HL-60 (cell line): ENCODE measurements around the gene TATDN2.

Experiments used
- DNase-seq, 2 experiments: peaks; one replicate each; pipeline ENCODE4 v3.0.0-alpha.2; 2010 to 2020; ENCODE audit warnings: low read depth in 1 of 2, low spot score in 1 of 2
- H3K27ac ChIP-seq: fragments of 250-450 bp; sonication (Bioruptor Pico); replicated peaks from 2 replicates; pipeline ENCODE4 v1.5.1; 2020; ENCODE audit warnings: mild to moderate bottlenecking, moderate library complexity
- H3K27me3 ChIP-seq: fragments of 250-450 bp; sonication (Bioruptor Pico); 2 replicates; pipeline ENCODE4 v1.5.1; 2021; ENCODE audit warnings: mild to moderate bottlenecking, moderate library complexity; ENCODE audit not compliant: insufficient read depth, poor library complexity, severe bottlenecking
- H3K4me3 ChIP-seq: replicated peaks from 2 replicates; pipeline ENCODE4 v1.5.1; 2011; ENCODE audit warnings: mild to moderate bottlenecking, control low read depth, low read length; ENCODE audit not compliant: insufficient read depth
- GABPA ChIP-seq: IDR thresholded peaks from 2 replicates; pipeline ENCODE4 v1.6.1; 2012; ENCODE audit warnings: low read depth
- POLR2AphosphoS5 ChIP-seq: IDR thresholded peaks from 2 replicates; pipeline ENCODE4 v1.6.1; 2012; ENCODE audit warnings: low read depth
- SPI1 ChIP-seq: IDR thresholded peaks from 2 replicates; pipeline ENCODE4 v1.6.1; 2012; ENCODE audit warnings: low read depth, mild to moderate bottlenecking, borderline replicate concordance
- TF ChIP-seq, protein P1 (sequence below): IDR thresholded peaks from 2 replicates; pipeline ENCODE4 v1.6.1; 2012; ENCODE audit warnings: low read depth; ENCODE audit not compliant: insufficient replicate concordance
- TF ChIP-seq, protein P2 (sequence below): IDR thresholded peaks from one replicate; pipeline ENCODE4 v1.5.1; 2011; ENCODE audit warnings: low read length, control low read depth, inconsistent platforms; ENCODE audit not compliant: insufficient read depth

TATDN2 gene

DNA sequence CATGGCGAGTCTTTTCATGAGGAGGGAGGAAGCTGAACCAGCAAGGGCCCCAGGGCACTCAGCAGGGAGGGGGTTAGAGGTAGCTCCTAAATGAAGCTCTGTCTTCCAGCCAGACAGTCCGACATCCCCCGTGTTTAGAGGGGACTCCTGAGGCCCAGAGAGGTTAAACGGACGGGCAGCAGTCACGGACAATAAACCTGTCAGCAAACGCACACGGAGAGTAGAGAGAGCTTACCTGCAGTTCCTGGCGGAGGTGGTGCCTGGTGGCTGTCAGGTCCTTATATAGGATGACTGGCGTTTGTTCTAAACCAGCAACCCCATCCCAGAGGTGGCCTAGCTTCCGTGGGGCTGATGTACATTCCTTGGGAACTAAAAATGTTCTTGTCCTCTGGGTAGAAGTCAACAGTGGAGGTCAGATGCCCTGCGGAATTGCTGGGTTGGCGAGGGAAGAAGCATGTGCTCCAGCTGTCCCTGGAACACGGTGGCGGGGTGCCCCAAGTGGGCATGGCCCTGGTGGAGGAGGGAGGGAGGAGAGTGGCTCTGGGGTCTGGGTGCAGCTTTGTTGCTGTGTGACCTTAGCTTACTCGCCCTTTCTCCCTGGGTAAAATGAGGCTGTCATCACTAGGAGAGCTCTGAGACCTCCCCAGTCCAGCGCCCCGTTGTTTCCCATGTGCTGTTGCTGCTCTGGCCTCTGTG, 42.4 kb downstream of the TATDN2 start:
- DNase-seq: no peak
- H3K27ac ChIP-seq: no peak overlapping the region
- TF ChIP-seq SPI1 (no peak), GABPA (no peak), POLR2AphosphoS5 (no peak)
- TF ChIP-seq, protein P1, sequence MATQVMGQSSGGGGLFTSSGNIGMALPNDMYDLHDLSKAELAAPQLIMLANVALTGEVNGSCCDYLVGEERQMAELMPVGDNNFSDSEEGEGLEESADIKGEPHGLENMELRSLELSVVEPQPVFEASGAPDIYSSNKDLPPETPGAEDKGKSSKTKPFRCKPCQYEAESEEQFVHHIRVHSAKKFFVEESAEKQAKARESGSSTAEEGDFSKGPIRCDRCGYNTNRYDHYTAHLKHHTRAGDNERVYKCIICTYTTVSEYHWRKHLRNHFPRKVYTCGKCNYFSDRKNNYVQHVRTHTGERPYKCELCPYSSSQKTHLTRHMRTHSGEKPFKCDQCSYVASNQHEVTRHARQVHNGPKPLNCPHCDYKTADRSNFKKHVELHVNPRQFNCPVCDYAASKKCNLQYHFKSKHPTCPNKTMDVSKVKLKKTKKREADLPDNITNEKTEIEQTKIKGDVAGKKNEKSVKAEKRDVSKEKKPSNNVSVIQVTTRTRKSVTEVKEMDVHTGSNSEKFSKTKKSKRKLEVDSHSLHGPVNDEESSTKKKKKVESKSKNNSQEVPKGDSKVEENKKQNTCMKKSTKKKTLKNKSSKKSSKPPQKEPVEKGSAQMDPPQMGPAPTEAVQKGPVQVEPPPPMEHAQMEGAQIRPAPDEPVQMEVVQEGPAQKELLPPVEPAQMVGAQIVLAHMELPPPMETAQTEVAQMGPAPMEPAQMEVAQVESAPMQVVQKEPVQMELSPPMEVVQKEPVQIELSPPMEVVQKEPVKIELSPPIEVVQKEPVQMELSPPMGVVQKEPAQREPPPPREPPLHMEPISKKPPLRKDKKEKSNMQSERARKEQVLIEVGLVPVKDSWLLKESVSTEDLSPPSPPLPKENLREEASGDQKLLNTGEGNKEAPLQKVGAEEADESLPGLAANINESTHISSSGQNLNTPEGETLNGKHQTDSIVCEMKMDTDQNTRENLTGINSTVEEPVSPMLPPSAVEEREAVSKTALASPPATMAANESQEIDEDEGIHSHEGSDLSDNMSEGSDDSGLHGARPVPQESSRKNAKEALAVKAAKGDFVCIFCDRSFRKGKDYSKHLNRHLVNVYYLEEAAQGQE: no peak
- TF ChIP-seq, protein P2, sequence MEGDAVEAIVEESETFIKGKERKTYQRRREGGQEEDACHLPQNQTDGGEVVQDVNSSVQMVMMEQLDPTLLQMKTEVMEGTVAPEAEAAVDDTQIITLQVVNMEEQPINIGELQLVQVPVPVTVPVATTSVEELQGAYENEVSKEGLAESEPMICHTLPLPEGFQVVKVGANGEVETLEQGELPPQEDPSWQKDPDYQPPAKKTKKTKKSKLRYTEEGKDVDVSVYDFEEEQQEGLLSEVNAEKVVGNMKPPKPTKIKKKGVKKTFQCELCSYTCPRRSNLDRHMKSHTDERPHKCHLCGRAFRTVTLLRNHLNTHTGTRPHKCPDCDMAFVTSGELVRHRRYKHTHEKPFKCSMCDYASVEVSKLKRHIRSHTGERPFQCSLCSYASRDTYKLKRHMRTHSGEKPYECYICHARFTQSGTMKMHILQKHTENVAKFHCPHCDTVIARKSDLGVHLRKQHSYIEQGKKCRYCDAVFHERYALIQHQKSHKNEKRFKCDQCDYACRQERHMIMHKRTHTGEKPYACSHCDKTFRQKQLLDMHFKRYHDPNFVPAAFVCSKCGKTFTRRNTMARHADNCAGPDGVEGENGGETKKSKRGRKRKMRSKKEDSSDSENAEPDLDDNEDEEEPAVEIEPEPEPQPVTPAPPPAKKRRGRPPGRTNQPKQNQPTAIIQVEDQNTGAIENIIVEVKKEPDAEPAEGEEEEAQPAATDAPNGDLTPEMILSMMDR: no peak
- no peaks in the 10 kb centered on the region for H3K27me3 ChIP-seq
- H3K4me3 ChIP-seq: no peak overlapping the region

DNA sequence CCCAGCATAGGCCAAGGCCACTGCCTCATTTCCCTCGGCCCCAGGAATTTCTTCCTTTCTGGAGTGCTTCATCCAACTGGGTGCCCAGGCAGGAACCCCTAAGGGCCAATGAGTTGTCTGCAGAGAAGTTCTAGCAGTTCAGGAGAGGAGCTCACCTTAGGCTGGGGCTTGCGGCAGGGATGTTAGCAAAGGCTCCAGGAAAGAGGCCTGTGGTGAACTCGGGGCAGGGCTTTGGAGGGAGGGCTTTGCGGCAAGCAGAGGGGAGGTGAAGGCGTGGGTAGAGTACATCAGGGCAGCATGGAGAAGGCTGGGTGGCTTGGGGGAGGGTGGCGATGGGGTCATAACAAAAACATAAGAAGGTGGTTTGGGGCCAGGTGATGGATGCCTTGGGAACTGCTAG, 43.4 kb downstream of the TATDN2 start:
- TF ChIP-seq, protein P2: no peak
- no peak for TF ChIP-seq POLR2AphosphoS5
- TF ChIP-seq GABPA: no peak
- TF ChIP-seq, protein P1: no peak
- no peak for TF ChIP-seq SPI1
- Histone ChIP-seq H3K4me3 (peak overlapping the region; percentile 13), H3K27me3 (no peaks in the 10 kb centered on the region), H3K27ac (peak overlapping the region; percentile 81)
- DNase-seq: peak in 1 of 2 experiments; percentile 59

DNA sequence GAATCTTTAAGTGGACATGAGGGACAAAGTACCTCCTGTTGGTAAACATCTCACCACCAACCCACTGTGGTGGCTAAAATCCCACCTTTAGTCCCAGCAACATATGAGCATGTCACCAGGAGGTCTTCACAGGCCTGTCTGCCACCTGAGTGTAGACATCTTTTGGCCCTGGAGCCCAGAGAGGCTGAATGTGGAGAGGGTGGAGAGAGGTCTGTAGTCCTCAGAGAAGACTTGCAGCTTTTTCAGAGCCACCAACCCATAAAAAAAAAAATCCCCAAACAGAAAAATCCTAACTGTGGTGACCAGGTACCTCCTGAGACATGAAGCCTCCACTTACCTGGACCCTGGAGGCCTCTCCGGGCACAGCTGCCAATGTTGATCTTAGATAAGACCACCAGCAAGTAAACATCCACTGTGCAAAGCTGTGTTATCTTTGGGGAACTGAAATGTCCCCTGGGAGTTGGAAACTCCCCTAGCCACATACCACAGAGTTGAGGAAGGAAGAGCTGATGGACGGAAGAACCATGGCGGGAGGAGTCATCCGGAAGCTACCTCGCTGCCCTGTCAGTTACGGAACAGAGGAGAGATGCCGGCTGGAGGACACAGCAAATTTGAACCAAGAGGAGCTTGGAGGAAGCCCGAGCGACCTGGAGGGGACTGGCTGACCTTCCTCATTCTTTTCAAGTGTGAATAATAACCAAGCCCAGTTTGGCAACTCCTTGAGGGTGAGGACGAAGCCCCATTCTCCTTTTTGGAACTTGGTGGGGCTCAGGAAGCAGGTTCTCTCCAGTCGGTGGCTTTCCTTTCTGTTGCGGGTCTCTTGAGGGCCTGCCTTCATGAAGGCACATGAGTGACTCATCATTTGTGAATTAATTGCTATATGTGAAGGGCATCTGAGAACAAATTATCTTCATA, 44.5 kb downstream of the TATDN2 start, which contains the start of gene GHRL:
Gene GHRL (minus strand): TSS at position 443 of the 915 bp plus-strand sequence. CDS start 2,767 bp downstream, outside the sequence.
- Histone ChIP-seq H3K4me3 (peak within 1 kb of the TSS; percentile 26), H3K27me3 (no peaks in the 10 kb centered on the region), H3K27ac (peak within 1 kb of the TSS; percentile 81)
- peak; percentile 86 to 93 for DNase-seq
- peak; percentile 85 for TF ChIP-seq SPI1
- TF ChIP-seq, protein P1: peak; percentile 52
- TF ChIP-seq, protein P2: no peak
- TF ChIP-seq POLR2AphosphoS5: peak; percentile 94
- TF ChIP-seq GABPA: no peak
